MV-4-11 (cell line): ENCODE results near the gene DAPK1.

Experiments used
- DNase-seq: peaks from one replicate; lab custom pipeline; 2025; lab: John Stamatoyannopoulos, UW

The DAPK1 gene

GRCh38 chr9:87614397-87614796 is 116.7 kb downstream of the DAPK1 start:
- peak; percentile 84 for DNase-seq

GRCh38 chr9:87615136-87615535 is 117.5 kb downstream of the DAPK1 start:
- no peak for DNase-seq

GRCh38 chr9:87615547-87616148 is 118.0 kb downstream of the DAPK1 start:
- DNase-seq: peak; percentile 7

- DNase-seq: no peak
Observed at GRCh38 chr9:87618226-87618625, 120.6 kb downstream of the DAPK1 start.

GRCh38 chr9:87618931-87619330 is 121.3 kb downstream of the DAPK1 start:
- no peak for DNase-seq

- DNase-seq: no peak
Observed at GRCh38 chr9:87619346-87619745, 121.7 kb downstream of the DAPK1 start.

GRCh38 chr9:87620731-87621322 is 123.2 kb downstream of the DAPK1 start:
- DNase-seq: no peak

GRCh38 chr9:87622098-87622497 is 124.4 kb downstream of the DAPK1 start:
- DNase-seq: no peak

GRCh38 chr9:87622923-87623322 is 125.3 kb downstream of the DAPK1 start:
- no peak for DNase-seq

- DNase-seq: no peak
Observed at GRCh38 chr9:87628346-87628745, 130.7 kb downstream of the DAPK1 start.

- DNase-seq: no peak
Observed at GRCh38 chr9:87629104-87629503, 131.4 kb downstream of the DAPK1 start.

- no peak for DNase-seq
Observed at GRCh38 chr9:87630266-87630665, 132.6 kb downstream of the DAPK1 start.

GRCh38 chr9:87630846-87631245 is 133.2 kb downstream of the DAPK1 start:
- no peak for DNase-seq

GRCh38 chr9:87635656-87636501 is 138.2 kb downstream of the DAPK1 start:
- DNase-seq: no peak

- DNase-seq: no peak
Observed at GRCh38 chr9:87638292-87638691, 140.6 kb downstream of the DAPK1 start.

GRCh38 chr9:87639949-87640348 is 142.3 kb downstream of the DAPK1 start:
- no peak for DNase-seq

GRCh38 chr9:87640385-87640795 is 142.7 kb downstream of the DAPK1 start:
- no peak for DNase-seq

- no peak for DNase-seq
Observed at GRCh38 chr9:87641067-87641466, 143.4 kb downstream of the DAPK1 start.

- DNase-seq: no peak
Observed at GRCh38 chr9:87642330-87643106, 144.9 kb downstream of the DAPK1 start.

GRCh38 chr9:87643107-87643650 is 145.5 kb downstream of the DAPK1 start:
- no peak for DNase-seq

GRCh38 chr9:87643778-87644570 is 146.3 kb downstream of the DAPK1 start:
- DNase-seq: no peak
